GM18868 (cell line): ENCODE data around the gene SGCA.

Experiments used
- ATAC-seq: cut with Tn5 transposase; IDR thresholded peaks from one replicate; pipeline ENCODE4 v1.9.1; 2021; ENCODE audit warnings: mild to moderate bottlenecking, moderate library complexity; ENCODE audit not compliant: unreplicated experiment

SGCA gene

DNA sequence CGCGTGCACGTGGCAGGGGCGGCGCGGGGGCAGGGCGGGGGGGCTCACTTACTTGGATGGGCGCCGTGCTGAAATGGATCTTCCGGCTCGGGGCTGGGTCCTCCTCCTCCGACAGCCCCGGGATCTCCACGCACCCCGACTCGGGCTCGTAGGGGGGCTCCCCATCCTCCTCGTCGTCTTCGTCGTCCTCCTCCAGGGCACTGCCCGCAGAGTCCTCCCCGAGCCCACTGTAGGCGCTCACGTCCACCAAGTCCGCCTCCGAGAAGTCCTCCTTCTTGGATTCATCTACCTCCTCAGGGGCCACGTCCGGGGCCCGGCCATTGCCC is 16.8 kb upstream of the SGCA start:
- ATAC-seq = no peak

DNA sequence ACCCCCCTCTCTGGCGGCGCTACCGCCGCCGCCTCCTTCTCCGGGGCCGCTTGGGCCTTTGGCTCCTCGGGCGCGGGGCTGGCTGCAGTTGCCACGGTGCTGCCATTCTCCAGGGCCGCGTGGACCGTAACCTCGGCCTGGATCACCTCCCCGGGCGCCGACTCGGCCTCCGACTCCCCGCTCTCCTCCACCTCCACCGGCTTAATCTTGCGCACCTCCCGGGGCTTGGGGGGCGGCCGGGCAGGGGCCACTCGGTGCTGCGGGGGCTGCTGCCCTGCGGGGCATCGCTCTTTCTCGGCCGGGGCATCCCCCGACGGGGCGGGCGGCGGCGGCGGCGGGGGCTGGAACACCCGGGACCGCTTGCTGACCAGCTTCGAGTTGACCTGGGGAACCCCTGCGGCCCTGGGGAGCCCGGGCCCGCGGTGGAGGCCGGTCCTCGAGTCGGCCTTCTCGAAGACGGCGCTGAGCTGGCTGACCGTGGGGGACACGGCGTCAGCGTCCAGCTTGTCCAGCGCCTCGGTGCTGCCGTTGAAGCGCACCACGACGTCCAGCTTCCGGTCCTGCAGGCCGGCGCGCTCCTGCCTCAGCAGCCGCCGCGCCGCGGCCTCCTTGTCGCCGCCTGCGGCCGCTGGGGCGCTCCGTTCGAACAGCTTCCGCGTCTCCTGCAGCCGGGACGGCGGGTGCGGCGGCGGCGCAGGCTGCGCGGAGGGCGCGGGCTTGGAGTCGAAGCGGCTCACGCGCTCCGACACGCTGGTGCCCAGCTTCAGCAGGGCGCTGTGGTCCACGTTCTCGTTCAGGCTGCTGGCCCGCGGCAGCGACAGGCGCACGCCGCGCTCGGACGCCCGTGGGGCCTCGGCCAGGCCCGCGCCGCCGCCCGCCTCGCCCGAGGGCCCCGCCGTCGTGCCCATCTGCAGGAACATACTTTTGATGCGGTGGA is 16.1 kb upstream of the SGCA start:
- ATAC-seq = no peak

DNA sequence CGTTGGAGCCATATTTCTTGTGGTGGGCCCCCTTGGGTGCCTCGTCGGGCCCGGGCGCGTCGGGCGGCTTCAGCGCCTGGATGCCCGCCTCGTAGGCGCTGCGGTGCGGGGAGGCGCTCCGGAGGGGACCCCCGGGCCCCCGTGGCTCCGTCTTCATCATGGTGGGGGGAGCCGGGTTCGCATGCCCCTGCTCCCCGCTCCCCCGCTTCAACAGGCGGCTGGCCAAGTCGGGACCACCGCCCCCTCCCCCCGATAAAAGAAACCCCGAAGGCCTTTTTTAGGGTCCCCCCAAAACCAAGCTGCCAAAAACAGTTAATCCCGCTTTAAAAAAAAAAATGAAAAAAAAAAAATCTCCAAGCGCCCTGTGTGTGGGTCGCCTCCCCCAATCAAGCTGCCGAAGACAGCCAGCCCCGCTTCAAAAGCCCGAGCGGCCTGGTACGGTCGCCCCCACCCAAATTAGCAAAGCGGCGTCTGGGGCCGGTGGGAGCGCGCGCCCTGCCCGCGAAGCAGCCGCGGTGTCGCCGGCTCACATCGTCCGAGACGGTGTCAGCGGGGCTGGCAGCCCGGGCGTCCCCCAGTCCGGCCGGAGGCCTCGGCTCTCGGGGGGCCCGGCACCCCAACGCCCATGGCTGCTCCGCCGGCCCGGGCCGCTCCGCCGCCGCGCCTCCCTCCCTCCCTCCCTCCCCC is 15.3 kb upstream of the SGCA start, which contains the start of gene PPP1R9B:
PPP1R9B (minus strand) TSS at position 324 of the 687 bp plus-strand sequence; CDS start at position 160, 164 bp downstream.
- no peak for ATAC-seq

DNA sequence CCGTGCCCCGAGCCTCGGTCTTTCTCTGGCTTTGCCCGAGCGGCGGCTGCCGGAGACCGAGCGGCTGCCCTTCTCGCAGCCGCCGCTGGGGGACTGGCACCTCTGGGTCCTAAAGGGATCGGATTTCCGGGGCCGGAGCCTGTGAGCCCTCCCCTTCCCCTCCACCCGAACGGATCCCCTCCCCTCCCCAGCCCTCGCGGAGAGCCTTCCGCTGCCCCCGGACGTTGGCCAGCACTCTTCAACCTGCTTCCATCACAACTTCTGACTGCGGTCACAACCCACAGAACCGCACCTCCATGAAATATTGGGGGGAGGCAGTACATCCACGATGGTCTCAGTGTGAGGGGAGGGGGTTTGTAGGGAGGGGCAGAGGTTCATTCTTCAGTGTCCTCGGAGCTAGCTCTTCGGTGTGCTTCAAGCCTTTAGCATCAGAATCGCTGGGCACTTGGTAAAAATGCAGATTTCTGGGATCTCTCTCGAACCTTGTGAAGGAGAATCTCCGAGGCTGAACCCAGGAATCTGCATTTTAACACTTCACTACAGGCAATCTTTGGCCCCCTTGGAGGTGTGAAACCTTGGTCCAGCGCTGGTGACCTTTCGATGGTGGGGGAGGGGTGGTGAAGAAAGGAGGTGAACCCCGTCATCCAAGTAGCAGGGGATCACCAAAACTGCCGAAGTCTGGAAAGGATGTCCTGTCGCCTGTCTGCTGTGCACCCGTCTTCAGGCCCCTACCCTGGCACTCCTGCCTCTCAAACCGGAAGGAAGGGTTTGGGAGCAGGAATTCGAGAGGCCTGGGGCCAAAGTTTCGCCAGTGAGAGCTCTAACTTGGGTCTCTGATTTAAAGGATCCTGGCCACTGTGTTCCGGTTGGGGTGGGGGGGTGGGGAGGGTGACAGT is 14.5 kb upstream of the SGCA start:
- peak; percentile 41 for ATAC-seq

DNA sequence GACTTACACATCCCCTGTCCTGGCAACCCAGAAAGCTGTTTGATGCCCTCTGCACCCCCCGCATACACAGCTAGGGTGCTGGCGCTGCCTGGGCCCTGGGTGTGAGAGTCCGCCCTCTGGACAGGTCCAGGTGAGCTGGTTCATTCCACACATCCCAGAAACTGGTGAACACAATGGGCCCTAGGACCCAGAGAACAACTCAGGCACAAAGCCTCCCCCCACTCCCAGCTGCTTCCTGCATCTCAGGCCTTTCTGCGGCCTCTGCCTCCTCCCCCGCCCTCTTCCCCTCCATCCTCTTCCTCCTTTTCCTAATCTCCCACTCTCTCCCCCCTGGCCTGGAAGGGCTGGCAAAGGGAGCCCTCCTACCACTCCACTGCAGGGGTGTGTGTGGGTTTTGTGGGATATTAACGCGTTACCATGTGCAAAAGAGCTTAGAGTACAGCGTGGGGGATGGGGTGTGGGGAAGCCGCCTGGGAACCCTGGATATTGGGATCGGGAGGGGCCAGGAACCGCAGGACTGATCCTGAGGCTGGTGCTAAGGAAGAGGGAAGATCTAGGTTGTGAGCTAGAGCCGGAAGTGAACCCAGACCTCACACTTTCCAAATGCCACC is 13.8 kb upstream of the SGCA start:
- ATAC-seq = peak; percentile 19

DNA sequence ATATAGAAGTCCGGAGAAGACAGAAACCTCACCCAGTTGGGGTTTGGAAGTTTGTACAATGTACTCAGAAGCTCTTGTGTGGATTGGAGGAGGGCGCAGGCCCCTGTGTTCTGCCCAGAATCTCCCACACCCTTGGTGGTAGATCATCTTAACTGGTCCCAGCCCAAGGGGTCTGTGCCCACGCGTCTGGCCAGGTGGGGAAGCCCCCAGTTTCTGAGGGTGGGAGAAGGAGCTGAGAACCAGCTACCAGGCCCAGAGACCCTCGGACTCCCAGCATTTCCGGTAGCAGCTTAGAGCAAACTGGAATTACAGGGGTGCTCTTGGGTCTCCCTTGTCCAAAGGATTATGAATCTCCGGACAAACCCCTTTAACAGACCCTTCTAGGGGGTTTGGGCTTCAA is 13.1 kb upstream of the SGCA start:
- ATAC-seq = no peak

DNA sequence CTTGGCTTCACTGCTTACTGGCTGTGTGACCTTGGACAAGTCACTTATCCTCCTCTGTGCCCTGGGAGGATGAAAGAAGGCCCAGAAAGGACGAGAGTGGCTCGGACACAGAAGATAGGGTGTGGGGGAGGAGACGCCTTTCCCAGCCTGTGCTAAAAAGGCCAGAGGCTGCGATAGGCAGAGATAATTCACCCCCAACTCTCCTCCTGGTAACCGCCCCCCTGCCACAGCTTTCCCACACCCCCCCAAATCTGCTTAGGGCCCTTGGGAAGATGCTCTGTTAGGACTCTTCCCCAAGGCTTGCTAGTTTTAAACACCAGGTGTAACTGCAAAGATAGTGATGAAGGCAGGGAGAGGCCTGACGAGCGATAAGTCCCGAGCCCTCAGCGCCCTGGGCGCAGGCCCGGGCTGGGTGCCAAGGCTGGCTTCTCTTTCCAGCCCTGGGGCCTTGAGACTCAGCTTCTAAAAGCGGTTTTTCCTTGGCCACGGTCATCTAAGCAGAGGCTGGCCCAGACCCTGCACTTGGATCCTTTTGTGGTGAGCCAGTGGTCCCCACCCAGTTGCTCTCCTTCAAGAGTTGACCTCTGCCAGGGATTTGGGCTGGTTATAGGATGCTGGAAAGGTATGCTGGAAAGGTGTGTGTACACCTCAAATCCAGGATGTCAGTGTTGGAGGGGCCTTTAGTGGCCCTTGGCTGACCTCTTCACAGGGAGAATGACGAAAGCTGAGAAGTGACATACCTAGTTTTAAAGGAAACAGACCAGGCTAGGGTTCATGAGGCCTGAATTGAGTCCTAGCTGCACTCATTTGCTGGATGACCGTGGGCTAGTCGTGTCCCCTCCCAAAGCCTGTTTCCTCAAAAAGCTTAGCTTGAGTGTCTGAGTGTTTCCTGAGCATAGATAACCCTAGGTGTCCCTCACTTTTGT is 11.9 kb upstream of the SGCA start:
- ATAC-seq = no peak

DNA sequence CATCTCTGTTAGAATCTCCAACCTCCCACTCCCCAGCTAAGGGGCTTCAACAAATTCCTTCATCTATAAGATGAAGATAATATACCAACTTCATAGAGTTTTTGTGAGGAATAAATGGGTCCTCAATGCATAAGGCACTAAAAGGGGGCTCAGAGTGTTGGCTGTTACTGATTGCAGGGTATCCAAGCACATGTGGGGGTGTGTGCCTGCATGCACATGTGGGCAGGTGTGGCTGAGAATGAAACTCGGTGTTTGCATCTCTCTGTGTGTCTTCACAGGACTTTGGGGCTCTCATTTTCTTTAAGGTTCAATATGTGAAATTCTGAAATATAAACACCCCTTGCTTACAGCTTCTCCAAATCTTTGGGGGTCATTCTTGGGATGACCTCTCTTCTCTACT is 11.2 kb upstream of the SGCA start:
- no peak for ATAC-seq

DNA sequence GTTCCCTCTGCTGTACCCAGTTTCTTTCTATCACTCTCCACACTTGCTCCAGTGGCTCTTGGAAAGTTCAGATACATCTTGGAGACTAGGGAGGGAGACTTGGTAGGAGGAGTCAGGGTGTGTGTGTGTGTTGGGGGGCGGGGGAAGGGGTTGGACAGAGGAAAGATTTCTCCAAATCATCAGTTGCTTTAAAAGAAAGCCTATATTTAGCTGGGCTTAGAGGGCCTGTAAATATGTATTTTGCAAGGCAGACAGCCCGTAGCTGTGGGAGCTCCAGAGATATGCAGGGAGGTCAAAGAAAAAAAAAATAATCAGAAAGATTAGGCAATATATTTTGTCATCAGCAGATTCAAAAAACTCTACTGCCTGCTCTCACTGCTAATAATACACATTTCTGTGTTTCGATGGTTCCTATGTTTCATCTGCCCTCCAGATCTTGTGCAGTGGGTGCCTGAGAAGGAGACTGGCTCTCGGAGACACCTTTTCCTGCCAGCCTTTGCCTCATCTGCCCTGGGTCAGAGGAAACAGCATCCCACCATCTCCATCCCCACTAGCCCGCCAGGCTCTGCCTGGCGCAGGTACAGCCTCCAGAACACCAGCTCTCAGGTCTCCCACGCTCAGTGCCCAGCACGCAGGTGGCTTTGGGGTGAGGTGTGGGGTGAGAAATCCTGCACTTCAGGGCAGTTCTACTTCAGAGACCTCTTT is 10.5 kb upstream of the SGCA start:
- no peak for ATAC-seq

DNA sequence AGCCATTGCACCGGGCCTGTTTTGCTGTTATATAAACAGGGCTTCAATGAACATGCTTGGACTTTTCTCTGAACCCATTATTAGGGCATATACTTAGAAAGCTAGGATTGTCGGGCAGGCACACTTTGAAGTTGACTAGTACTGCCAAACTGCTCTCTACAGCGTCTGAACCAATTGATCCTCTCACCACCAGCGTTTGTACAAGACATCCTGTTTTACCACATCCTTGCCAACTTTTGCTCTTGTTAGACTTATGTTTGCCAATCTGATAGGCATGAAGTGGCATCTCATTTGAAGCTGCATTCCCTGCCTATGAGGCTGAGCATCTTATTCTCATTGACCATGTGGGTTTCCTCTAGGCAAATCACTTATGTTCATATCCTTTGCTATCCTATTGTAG is 7.9 kb upstream of the SGCA start:
- no peak for ATAC-seq

DNA sequence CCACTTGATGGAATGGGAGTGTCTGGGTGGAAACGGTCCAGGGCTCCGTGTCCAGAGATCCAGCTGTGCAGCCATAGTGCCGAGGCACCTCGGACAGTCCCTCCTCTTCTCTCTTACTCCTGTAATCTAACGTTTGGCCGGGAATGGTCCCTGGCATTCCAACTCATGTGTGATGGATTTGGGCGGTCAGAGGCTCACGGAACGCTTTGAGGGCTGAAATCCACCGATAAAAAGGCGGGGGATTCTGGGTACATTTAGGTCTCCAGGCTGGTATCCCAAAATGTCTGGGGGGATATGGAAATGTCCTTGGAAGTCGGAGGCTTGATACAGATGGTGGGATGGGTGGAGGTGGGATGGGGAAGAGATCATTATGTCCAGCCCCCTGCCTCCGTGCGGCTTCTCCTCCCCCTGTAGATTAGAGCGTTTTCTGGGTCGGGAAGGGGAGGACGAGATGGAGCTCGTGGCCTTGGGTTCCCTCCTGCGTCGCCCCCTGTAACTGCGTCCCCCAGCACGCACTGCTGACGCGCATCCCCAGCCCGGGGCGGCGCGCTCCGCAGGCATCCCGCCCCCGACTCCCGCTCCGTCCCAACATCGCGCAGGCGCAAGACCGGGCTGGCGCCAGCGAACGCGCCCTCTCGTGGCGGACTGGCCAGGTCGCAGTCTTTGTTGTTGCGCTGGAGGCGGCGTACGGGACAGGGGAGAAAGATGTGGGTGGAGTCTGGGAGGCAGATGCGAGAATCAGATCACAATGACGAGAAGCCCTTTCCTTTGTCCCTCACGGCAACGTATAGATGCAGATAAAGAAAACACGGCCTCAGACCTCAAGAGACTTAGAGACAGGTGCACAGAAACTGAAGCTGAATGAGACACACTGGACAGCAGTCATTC is 4.5 kb upstream of the SGCA start:
- ATAC-seq = peak; percentile 80

DNA sequence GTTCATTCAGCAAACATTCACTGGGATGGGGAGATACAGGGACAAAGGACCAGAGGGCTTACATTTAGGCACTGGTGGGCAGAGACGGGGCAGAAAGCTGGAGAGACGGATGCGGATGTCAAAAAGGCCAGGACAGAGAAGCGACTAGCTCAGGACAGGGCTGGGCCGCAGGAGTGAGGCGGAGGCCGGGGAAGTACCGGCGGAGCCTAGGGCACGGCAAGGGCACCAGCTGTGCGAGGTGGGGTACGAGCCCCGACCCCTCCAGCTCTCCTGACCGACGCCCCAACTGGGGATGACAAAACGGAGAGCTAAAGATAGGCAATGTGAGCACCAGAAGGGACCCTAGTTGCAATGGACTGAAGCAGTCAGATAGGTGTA is 3.9 kb upstream of the SGCA start:
- peak; percentile 3 for ATAC-seq

DNA sequence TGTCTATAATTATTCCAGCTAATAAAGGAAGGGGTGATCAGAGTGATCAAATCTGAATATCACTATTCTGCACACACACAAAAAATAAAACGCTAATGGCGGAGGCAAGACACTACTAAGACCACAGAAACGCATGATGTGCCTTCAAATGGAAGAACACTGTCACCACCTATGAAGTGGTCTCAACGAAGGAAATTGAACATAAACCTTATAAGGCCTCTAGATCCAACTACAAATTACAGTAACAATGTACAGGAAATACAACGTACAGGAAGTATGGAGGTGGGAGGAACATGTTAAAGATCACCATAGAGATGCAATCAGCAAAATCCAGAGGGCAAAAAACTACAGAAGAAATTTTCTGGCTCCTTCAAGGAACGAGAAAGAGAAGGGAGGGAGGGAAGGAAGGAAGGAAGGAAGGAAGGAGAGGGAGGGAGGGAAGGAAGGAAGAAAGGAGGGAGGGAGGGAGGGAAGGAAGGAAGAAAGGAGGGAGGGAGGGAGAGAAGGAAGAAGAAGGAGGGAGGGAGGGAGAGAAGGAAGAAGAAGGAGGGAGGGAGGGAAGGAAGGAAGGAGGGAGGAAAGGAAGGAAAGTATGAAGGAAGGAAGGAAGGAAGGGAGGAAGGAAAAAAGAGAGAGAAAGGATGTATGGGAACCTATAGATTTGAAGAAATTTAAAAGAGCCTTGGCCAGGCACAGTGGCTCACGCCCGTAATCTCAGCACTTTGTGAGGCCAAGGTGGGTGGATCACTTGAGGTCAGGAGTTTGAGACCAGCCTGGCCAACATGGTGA is 3.1 kb upstream of the SGCA start:
- ATAC-seq = no peak

DNA sequence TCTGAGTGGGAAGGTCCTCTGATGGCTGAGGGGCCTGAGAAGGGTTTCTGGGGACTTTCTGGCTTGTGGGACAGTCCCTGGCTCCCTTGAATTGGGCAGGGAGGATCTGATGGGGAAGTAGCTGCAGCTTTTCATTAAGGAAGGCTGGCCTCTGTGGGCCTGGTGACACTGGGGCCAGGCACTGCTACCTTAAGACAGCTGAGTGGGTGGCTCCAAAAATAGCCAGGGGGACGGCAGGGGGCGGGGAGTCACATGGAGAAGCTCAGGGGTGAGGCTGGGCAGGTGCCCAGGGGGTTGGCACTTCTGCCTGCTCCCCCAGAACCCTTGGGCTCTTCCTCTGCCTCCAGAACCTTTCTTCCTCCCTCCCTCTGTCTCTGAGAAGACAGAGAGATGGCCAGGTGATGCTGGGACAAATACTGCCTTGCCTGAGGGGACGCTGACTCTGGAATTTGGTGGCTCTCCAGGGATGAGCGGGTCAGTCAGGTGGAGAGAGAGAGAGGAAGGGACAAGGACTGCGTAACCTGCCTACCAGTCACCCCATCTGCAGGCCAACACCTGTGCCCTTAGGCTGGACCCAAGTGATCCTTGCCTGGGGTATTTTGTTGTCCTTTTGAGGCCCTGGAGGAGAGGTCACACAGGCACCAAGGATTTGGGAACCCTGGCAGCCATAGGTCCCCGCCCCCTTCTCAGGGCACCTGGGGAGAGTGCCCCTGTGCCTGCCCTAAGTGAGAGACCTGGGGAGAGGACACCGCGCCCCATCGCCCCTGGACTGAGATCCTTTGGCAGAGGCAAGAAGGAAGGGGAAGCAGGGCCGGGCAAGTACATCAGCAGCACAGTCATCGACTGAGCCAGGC is 1.7 kb upstream of the SGCA start:
- ATAC-seq = peak; percentile 49

DNA sequence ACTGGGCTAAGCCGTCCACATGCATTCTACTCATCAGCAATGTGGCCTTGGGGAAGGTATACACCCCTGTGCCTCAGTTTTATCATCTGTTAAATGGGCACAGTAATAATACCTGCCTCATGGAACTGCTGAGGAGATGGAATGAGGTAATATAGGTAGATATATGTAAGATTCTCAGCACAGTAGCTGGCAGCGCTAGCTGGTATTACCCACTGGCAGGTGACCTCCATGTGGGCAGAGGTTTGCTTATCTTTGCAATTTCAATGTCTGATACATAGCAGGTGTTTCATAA is 1.2 kb upstream of the SGCA start:
- no peak for ATAC-seq

DNA sequence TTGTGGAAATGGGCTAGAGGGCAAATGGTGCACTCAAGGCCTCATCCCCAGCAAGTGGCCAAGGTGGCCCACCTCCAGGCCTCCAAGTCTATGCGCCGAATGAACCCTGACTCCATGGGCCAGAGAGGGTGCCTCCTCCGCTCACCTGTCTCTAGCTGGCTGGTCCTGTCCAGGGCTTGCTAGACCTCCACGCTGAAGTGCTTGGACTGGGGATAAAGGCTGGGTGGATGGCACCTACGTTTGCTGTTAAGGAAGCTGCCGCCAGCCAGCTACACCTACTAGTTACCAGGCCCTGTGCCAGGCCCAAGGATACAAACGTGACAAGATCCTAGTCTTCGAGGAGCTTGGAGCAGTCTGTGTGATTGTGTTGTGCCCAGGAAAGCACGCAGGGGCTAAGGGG is 739 bp upstream of the SGCA start:
- ATAC-seq = no peak

DNA sequence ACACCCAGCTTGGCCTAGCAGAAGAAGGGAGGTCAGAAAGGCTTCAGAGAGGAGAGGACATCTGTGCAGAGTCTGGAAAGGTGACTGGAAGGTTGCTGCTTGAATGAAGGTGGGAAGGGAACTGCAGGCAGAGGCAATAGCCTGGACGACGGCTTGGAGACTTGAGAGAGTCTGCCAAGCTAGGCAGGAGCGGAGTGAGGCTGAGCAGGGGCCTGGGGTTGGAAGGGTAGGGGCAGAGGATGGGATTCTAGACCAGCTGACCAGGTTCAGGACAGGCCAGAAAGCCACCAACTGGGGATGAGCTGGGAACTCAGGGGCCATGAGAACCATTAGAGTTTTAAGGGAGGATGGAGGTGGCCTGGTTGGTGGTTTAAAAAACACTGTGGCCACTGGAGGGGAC is 339 bp upstream of the SGCA start:
- no peak for ATAC-seq
